Chondrocyte (in vitro differentiated cells): ENCODE results near the gene SLC39A11. TPM values are rescaled to one million over a fixed set of nuclear protein-coding genes. Genes with fewer than 3 reads are reported as not detected.

Experiments used
- DNase-seq: peaks from one replicate; pipeline ENCODE4 v3.0.0; 2021; ENCODE audit warnings: mixed read lengths, low spot score
- H3K27ac Mint-ChIP-seq: one replicate; pipeline ENCODE4 v1.8.0; 2021; ENCODE audit warnings: mild to moderate bottlenecking, moderate library complexity, mixed read lengths; ENCODE audit not compliant: unreplicated experiment
- H3K27me3 Mint-ChIP-seq: 2 replicates; pipeline ENCODE4 v1.8.0; 2021; ENCODE audit warnings: low read depth, mixed read lengths
- H3K36me3 Mint-ChIP-seq: 2 replicates; pipeline ENCODE4 v1.8.0; 2021; ENCODE audit warnings: low read depth, mixed read lengths
- H3K4me1 Mint-ChIP-seq: 2 replicates; pipeline ENCODE4 v1.8.0; 2021; ENCODE audit warnings: low read depth, mild to moderate bottlenecking, mixed read lengths
- H3K4me3 Mint-ChIP-seq: one replicate; pipeline ENCODE4 v1.8.0; 2021; ENCODE audit warnings: mild to moderate bottlenecking, moderate library complexity, mixed read lengths; ENCODE audit not compliant: unreplicated experiment
- H3K9me3 Mint-ChIP-seq: 2 replicates; pipeline ENCODE4 v1.8.0; 2021; ENCODE audit warnings: low read depth, mixed read lengths
- CTCF ChIP-seq: fragments of 200-600 bp; sonication (generic); IDR thresholded peaks from 2 replicates; pipeline ENCODE4 v1.5.0; 2021; ENCODE audit warnings: antibody characterized with exemption, mild to moderate bottlenecking, moderate library complexity
- total RNA-seq: library from RNA; stranded (reverse); gene quantifications from 3 replicates; pipeline ENCODE4 v1.2.1, GENCODE V29; 2021

Gene SLC39A11
- total RNA-seq, 1 donor from 2014 or later: 25.3 TPM

DNA sequence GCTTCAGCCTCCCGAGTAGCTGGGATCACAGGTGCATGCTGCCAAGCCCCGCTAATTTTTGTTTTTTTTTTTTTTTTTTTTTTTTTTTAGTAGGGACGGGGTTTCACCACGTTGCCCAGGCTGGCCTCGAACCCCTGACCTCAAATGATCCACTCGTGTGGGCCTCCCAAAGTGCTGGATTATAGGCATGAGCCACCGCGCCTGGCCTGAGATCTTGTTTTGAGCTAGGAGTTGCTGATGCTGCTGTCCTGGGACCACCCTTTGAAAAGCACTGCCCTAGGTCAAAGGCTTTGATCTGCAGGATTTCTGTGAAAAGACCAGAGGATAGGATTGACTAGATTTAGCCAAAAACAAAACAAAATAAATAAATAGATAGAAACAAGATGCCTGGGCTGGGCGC lies 798 bp upstream of the SLC39A11 start:
- H3K36me3 Mint-ChIP-seq: no peaks in the 10 kb centered on the region
- no peak overlapping the region for H3K4me3 Mint-ChIP-seq
- TF ChIP-seq CTCF: no peak
- no peak overlapping the region for H3K27ac Mint-ChIP-seq
- no peaks in the 10 kb centered on the region for H3K9me3 Mint-ChIP-seq
- no peak for DNase-seq
- peaks cover 27% of the 10 kb centered on the region for H3K4me1 Mint-ChIP-seq
- no peaks in the 10 kb centered on the region for H3K27me3 Mint-ChIP-seq

DNA sequence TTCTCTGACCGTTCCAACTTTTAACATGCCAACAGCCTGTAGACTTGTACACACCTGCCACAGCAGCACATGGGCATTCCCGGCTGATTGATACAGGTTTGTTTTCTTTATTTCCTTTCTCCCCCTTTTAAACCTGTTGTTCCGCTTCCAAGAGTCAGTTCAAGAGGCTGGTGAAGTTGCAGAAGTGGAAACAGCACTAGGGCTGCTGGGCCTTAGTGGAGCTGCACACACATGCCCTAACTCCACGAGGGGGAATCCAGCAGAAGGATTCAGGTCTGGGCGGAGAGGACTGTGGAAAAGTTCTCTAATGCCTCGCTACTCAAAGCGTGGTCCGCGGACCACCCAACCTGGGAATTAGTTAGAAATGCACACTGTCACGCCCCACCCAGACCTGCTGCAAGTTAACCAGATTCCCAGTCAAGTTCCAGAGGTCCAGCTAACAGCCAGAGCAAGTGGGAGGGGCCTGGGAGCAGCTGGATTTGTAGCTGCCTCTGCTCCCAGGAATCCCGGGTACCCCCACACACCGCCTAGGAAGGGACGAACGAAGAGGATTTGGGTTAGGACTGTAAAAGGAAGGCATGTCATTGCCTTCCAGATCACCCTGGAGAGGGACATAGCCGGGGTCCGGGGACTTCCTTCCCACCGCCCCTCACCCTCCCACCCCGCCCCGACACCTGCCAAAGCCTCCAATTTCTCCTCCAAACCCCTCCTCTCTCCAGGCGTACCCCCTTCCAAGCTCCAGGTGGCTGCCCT lies 542 bp downstream of the SLC39A11 start:
- H3K4me3 Mint-ChIP-seq: peak overlapping the region; percentile 100
- no peaks in the 10 kb centered on the region for H3K9me3 Mint-ChIP-seq
- no peak for DNase-seq
- no peaks in the 10 kb centered on the region for H3K27me3 Mint-ChIP-seq
- H3K27ac Mint-ChIP-seq: peak overlapping the region; percentile 94
- TF ChIP-seq CTCF: no peak
- peaks cover 6% of the 10 kb centered on the region for H3K36me3 Mint-ChIP-seq
- H3K4me1 Mint-ChIP-seq: peaks cover 27% of the 10 kb centered on the region

DNA sequence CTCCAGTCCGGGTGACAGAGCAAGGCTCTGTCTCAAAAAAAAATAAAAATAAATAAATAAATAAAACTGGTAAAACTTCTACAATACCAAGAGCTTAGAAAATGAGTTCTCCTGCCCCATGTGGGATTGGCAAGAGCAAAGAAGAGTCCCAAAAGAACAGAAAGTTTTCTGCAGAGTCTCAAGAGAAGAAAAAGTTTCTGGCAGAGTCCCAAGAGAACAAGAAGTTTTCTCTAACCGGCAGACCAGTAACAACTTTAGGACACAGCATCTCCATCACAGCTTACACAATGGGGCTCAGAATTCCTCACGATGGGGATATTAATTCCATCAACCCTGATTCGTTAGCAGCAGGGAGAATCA lies 1.1 kb downstream of the SLC39A11 start:
- peaks cover 6% of the 10 kb centered on the region for H3K36me3 Mint-ChIP-seq
- peaks cover 27% of the 10 kb centered on the region for H3K4me1 Mint-ChIP-seq
- no peak for TF ChIP-seq CTCF
- no peak for DNase-seq
- no peak overlapping the region for H3K27ac Mint-ChIP-seq
- peak overlapping the region; percentile 100 for H3K4me3 Mint-ChIP-seq
- H3K9me3 Mint-ChIP-seq: no peaks in the 10 kb centered on the region
- H3K27me3 Mint-ChIP-seq: no peaks in the 10 kb centered on the region

- TF ChIP-seq CTCF: no peak
- Mint-ChIP-seq H3K4me3 (no peak overlapping the region), H3K9me3 (no peaks in the 10 kb centered on the region), H3K36me3 (peaks cover 9% of the 10 kb centered on the region), H3K4me1 (peaks cover 27% of the 10 kb centered on the region), H3K27me3 (no peaks in the 10 kb centered on the region), H3K27ac (no peak overlapping the region)
- no peak for DNase-seq
These were observed 1.9 kb downstream of the SLC39A11 start for GRCh38 chr17:73090396-73091202.

- DNase-seq: no peak
- H3K9me3 Mint-ChIP-seq: no peaks in the 10 kb centered on the region
- no peak overlapping the region for H3K27ac Mint-ChIP-seq
- no peak for TF ChIP-seq CTCF
- H3K4me1 Mint-ChIP-seq: peaks cover 27% of the 10 kb centered on the region
- H3K36me3 Mint-ChIP-seq: peaks cover 12% of the 10 kb centered on the region
- H3K27me3 Mint-ChIP-seq: no peaks in the 10 kb centered on the region
- H3K4me3 Mint-ChIP-seq: no peak overlapping the region
These were observed 2.9 kb downstream of the SLC39A11 start for GRCh38 chr17:73089322-73090317.
